Activated T-cell treated with anti-CD3 and anti-CD28 coated beads, Interleukin-2, amount 50 U/mL, for 24 hours (primary cell): ENCODE data around the gene SNRPA1.

Source experiments
- DNase-seq: peaks from one replicate; pipeline ENCODE4 v3.0.0-alpha.2; 2020
- H3K27ac Mint-ChIP-seq: 2 replicates; pipeline ENCODE4 v1.8.0; 2020; ENCODE audit warnings: mild to moderate bottlenecking, mixed read lengths
- H3K27me3 Mint-ChIP-seq: 2 replicates; pipeline ENCODE4 v1.8.0; 2020; ENCODE audit warnings: mixed read lengths
- H3K36me3 Mint-ChIP-seq: 2 replicates; pipeline ENCODE4 v1.8.0; 2020; ENCODE audit warnings: low read depth, mixed read lengths
- H3K4me1 Mint-ChIP-seq: 2 replicates; pipeline ENCODE4 v1.8.0; 2020; ENCODE audit warnings: low read depth, mixed read lengths
- H3K4me3 Mint-ChIP-seq: 2 replicates; pipeline ENCODE4 v1.8.0; 2020; ENCODE audit warnings: mild to moderate bottlenecking, moderate library complexity, mixed read lengths
- H3K9me3 Mint-ChIP-seq: 2 replicates; pipeline ENCODE4 v1.8.0; 2020; ENCODE audit warnings: mixed read lengths

SNRPA1 gene

DNA sequence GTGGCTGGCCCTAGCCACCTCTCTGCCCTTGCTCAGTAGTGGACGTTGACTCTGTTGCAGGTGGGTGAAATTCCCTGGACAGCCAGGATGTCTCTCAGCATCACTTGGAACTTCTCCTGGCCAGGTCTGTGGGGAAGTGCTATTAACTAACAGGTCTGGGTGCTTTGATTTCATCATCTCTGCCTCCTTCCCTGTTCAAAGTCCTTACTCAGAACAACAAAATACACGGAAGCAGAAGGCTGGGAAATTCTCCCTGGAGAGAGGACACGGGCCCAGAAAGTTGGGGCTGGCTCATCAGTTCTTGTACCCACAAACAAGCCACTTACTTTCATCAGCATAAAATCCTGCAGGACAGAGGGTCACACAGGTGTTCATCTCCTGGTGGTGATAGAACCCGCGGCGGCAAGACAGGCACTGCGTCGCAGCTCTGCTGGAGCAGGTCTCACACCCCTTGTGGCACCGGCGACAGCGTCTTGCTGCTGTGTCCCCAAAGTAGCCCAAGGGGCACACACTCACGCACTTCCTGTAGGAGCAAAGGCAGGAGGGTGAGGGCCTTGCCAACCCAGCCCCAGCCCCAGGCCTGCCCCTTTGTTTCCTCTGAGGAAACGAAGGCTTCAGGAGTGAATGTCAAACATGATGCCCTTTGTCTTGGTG lies 29.6 kb upstream of the SNRPA1 start:
- Mint-ChIP-seq H3K36me3 (no peaks in the 10 kb centered on the region), H3K27me3 (peaks cover 14% of the 10 kb centered on the region), H3K27ac (no peak overlapping the region), H3K9me3 (no peaks in the 10 kb centered on the region), H3K4me3 (no peak overlapping the region), H3K4me1 (peaks cover 19% of the 10 kb centered on the region)
- no peak for DNase-seq

- peaks cover 15% of the 10 kb centered on the region for H3K27me3 Mint-ChIP-seq
- no peaks in the 10 kb centered on the region for H3K36me3 Mint-ChIP-seq
- no peaks in the 10 kb centered on the region for H3K9me3 Mint-ChIP-seq
- H3K27ac Mint-ChIP-seq = no peak overlapping the region
- H3K4me1 Mint-ChIP-seq = peaks cover 19% of the 10 kb centered on the region
- no peak for DNase-seq
- H3K4me3 Mint-ChIP-seq = no peak overlapping the region
These were observed 28.9 kb upstream of the SNRPA1 start for GRCh38 chr15:101323793-101324523.

GRCh38 chr15:101322854-101323477 lies 27.9 kb upstream of the SNRPA1 start:
- H3K36me3 Mint-ChIP-seq = no peaks in the 10 kb centered on the region
- no peak overlapping the region for H3K4me3 Mint-ChIP-seq
- peaks cover 19% of the 10 kb centered on the region for H3K27me3 Mint-ChIP-seq
- H3K4me1 Mint-ChIP-seq = peaks cover 19% of the 10 kb centered on the region
- no peaks in the 10 kb centered on the region for H3K9me3 Mint-ChIP-seq
- H3K27ac Mint-ChIP-seq = no peak overlapping the region
- no peak for DNase-seq

GRCh38 chr15:101322016-101322695 lies 27.1 kb upstream of the SNRPA1 start:
- Mint-ChIP-seq H3K4me3 (no peak overlapping the region), H3K36me3 (no peaks in the 10 kb centered on the region), H3K9me3 (no peaks in the 10 kb centered on the region), H3K27me3 (peaks cover 19% of the 10 kb centered on the region), H3K4me1 (peaks cover 19% of the 10 kb centered on the region), H3K27ac (no peak overlapping the region)
- DNase-seq = no peak

DNA sequence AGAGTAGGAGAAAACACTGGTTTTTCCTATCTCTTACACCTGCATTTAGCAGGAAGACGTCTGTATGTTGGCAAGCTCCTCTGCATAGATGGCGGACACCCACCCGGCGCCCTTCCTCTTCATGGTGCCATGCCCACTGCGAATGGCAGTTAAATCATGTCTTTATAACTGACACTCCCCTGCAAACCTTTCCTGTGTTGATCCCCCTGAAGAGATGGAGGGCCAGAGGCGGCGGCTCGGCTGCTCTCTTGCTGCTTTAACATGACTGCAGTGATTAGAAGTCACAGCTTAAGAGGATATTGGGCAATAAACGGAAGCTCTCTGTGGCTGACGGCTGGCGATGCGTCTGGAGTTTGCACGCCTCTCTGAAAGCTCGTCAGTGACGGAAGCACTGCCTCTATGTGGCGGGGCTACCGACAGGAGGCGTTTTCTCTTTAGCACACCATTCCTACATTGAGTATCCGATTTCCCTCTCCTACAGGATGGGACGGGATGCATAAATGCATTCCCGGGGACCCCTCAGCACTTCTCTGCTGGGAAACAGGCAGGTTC lies 25.5 kb upstream of the SNRPA1 start:
- Mint-ChIP-seq H3K4me1 (peaks cover 19% of the 10 kb centered on the region), H3K27me3 (peaks cover 7% of the 10 kb centered on the region), H3K27ac (peak overlapping the region; percentile 90), H3K36me3 (no peaks in the 10 kb centered on the region), H3K4me3 (peak overlapping the region; percentile 78), H3K9me3 (no peaks in the 10 kb centered on the region)
- DNase-seq = peak; percentile 69

DNA sequence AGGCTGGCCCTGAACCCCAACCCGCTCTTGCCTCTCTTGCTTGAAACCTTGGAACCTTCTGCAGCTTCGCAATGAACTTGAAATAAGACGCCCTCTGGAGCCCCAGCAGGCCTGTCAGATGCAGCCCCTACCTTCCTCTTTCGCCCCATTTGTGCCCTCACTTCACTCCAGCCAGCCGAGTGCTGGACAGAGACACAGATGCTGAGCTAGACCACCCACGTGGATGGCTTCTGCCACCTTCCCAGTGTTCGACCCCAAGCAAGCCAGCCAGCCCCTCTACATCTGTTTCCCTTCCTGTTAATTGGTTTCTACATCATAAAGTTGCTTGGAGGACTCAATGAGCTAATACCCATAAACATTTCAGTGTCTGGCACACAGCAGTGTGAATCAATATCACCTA lies 23.8 kb upstream of the SNRPA1 start:
- DNase-seq = no peak
- Mint-ChIP-seq H3K36me3 (no peaks in the 10 kb centered on the region), H3K4me1 (peaks cover 19% of the 10 kb centered on the region), H3K27me3 (peaks cover 5% of the 10 kb centered on the region), H3K27ac (no peak overlapping the region), H3K9me3 (no peaks in the 10 kb centered on the region), H3K4me3 (no peak overlapping the region)

DNA sequence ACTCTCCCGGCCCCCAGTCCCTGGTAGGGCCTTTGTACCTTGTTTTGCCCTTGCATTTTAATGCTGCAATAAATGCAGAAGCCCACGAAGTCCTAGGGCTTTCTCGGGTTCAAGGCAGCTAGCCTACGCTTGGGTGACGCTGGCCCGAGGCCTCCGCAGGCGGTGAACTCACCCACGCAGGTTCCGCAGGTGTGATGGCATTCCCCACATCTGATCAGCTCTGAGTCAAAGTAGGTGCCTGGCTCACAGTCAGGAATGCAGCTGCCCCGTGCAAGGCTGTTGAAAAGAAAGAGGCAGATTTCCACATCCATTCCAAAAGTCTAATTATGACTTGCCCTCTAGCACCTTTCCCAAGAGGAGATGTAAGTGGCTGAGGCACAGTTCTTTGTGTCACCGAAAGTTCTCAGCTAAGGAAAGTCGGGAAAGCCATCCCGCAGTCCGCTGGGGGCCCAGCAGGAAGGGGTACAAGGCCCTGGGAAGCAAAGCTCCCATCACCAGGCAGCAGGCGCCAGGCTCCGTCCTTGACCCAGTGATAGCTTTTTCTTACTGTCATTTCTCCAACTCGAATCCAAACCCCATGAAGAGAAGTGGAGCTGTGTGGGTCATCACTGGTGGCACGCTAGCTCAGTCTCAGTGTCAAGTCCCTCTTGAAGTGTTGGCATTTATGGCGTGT lies 23.2 kb upstream of the SNRPA1 start:
- DNase-seq = no peak
- Mint-ChIP-seq H3K4me3 (no peak overlapping the region), H3K36me3 (no peaks in the 10 kb centered on the region), H3K27me3 (peaks cover 5% of the 10 kb centered on the region), H3K27ac (no peak overlapping the region), H3K9me3 (no peaks in the 10 kb centered on the region), H3K4me1 (peaks cover 19% of the 10 kb centered on the region)

GRCh38 chr15:101317336-101317872 lies 22.4 kb upstream of the SNRPA1 start:
- Mint-ChIP-seq H3K9me3 (no peaks in the 10 kb centered on the region), H3K4me1 (peaks cover 14% of the 10 kb centered on the region), H3K36me3 (no peaks in the 10 kb centered on the region), H3K27ac (no peak overlapping the region), H3K4me3 (no peak overlapping the region), H3K27me3 (peaks cover 5% of the 10 kb centered on the region)
- DNase-seq = no peak

GRCh38 chr15:101316529-101316928 lies 21.5 kb upstream of the SNRPA1 start:
- Mint-ChIP-seq H3K4me1 (peaks cover 14% of the 10 kb centered on the region), H3K27ac (no peak overlapping the region), H3K27me3 (peaks cover 5% of the 10 kb centered on the region), H3K4me3 (no peak overlapping the region), H3K36me3 (no peaks in the 10 kb centered on the region), H3K9me3 (no peaks in the 10 kb centered on the region)
- DNase-seq = no peak

DNA sequence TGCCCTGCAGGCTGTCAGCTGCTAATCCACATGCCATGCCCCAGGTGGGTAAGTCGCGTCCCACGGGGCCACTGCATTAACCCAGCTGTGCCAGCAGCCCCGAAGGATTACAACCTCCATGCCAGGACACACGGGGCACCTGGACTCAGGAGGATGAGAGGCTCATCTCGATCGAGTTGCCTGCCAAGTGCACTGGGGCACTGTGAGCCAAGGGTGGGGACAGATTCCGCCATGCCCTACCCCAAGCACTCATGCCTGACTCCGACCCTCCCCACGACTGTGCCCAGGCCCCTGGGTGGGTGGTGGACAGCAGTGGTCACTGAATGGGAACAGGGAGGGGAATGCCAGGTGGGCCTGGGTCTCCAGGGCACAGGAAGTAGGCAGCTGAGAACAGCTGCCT lies 20.7 kb upstream of the SNRPA1 start:
- Mint-ChIP-seq H3K27me3 (peaks cover 5% of the 10 kb centered on the region), H3K4me1 (peaks cover 8% of the 10 kb centered on the region), H3K27ac (no peak overlapping the region), H3K9me3 (no peaks in the 10 kb centered on the region), H3K36me3 (no peaks in the 10 kb centered on the region), H3K4me3 (no peak overlapping the region)
- no peak for DNase-seq

GRCh38 chr15:101314336-101315125 lies 19.5 kb upstream of the SNRPA1 start:
- Mint-ChIP-seq H3K27ac (no peak overlapping the region), H3K27me3 (peaks cover 5% of the 10 kb centered on the region), H3K4me3 (no peak overlapping the region), H3K36me3 (no peaks in the 10 kb centered on the region), H3K9me3 (no peaks in the 10 kb centered on the region), H3K4me1 (no peaks in the 10 kb centered on the region)
- DNase-seq = no peak

- Mint-ChIP-seq H3K9me3 (no peaks in the 10 kb centered on the region), H3K27ac (no peak overlapping the region), H3K4me1 (no peaks in the 10 kb centered on the region), H3K27me3 (no peaks in the 10 kb centered on the region), H3K36me3 (no peaks in the 10 kb centered on the region), H3K4me3 (no peak overlapping the region)
- no peak for DNase-seq
These were observed 18.2 kb upstream of the SNRPA1 start for GRCh38 chr15:101313041-101313761.

- no peaks in the 10 kb centered on the region for H3K36me3 Mint-ChIP-seq
- no peaks in the 10 kb centered on the region for H3K27me3 Mint-ChIP-seq
- no peaks in the 10 kb centered on the region for H3K9me3 Mint-ChIP-seq
- no peak overlapping the region for H3K4me3 Mint-ChIP-seq
- H3K27ac Mint-ChIP-seq = no peak overlapping the region
- peak; percentile 9 for DNase-seq
- H3K4me1 Mint-ChIP-seq = no peaks in the 10 kb centered on the region
These were observed 15.5 kb upstream of the SNRPA1 start for GRCh38 chr15:101310508-101310907.
